MM.1S (cell line): ENCODE data around the gene UGT1A7.

Source experiments
- EZH2 ChIP-seq: fragments of 300-600 bp; sonication (generic); optimal IDR thresholded peaks from 2 replicates; pipeline ENCODE3; 2017; ENCODE audit warnings: low read depth, mild to moderate bottlenecking, antibody characterized with exemption, low read length, mixed read lengths
- EZH2phosphoT487 ChIP-seq: fragments of 300-600 bp; sonication (generic); IDR thresholded peaks from 2 replicates; pipeline ENCODE4 v1.6.1; 2018; ENCODE audit warnings: antibody characterized with exemption, low read length
- TF ChIP-seq, protein P1 (sequence below): fragments of 300-600 bp; sonication (generic); IDR thresholded peaks from 2 replicates; pipeline ENCODE4 v1.5.1; 2016; ENCODE audit warnings: antibody characterized with exemption, low read length, mixed read lengths

GRCh38 chr2:233689031-233689430 is 7.3 kb downstream of the UGT1A7 start:
- TF ChIP-seq, protein P1, sequence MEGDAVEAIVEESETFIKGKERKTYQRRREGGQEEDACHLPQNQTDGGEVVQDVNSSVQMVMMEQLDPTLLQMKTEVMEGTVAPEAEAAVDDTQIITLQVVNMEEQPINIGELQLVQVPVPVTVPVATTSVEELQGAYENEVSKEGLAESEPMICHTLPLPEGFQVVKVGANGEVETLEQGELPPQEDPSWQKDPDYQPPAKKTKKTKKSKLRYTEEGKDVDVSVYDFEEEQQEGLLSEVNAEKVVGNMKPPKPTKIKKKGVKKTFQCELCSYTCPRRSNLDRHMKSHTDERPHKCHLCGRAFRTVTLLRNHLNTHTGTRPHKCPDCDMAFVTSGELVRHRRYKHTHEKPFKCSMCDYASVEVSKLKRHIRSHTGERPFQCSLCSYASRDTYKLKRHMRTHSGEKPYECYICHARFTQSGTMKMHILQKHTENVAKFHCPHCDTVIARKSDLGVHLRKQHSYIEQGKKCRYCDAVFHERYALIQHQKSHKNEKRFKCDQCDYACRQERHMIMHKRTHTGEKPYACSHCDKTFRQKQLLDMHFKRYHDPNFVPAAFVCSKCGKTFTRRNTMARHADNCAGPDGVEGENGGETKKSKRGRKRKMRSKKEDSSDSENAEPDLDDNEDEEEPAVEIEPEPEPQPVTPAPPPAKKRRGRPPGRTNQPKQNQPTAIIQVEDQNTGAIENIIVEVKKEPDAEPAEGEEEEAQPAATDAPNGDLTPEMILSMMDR, result no peak
- TF ChIP-seq EZH2phosphoT487 (no peak), EZH2 (no peak)
